Body of pancreas (tissue), 4 donors: ENCODE measurements around the gene NTSR1.

Experiments used
- CTCF ChIP-seq, 7 experiments: fragments of 450-650 bp in 4 of 7; fragments of 200-600 bp in 3 of 7; sonication (generic) in 3 of 7; IDR thresholded peaks; one replicate each; pipeline ENCODE4 v1.5.1; 2016 to 2019; ENCODE audit warnings: antibody characterized with exemption in 7 of 7
- POLR2A ChIP-seq, 3 donors: fragments of 450-650 bp; IDR thresholded peaks; one replicate each; pipeline ENCODE4 v1.6.1; 2016; ENCODE audit warnings: antibody characterized with exemption in 3 of 3, mild to moderate bottlenecking in 2 of 3

GRCh38 chr20:62689861-62690260 lies 18.8 kb upstream of the NTSR1 start:
- TF ChIP-seq POLR2A (IDR thresholded peaks at IDR 0.05): no peak
- TF ChIP-seq CTCF (IDR thresholded peaks at IDR 0.05): no peak
